Stomach (tissue), 19 donors: ENCODE results near the gene FIP1L1. TPM values are rescaled to one million over a fixed set of nuclear protein-coding genes. Genes with fewer than 3 reads are reported as not detected.
"Not testable (repeated sequence)": the region's sequence is repeated elsewhere in the genome, so short reads cannot be mapped to it uniquely, and the experiment has no call there.

Source experiments
- DNase-seq, 2 donors: peaks; one replicate each; pipeline versions ENCODE4 v3.0.0 to v3.0.0-alpha.2; 2013 to 2019
- H3K27ac ChIP-seq, 5 donors: fragments of 200-600 bp in 4 of 5; sonication (generic) in 4 of 5; one replicate each; pipeline ENCODE4 v1.5.1; 2013 to 2019; ENCODE audit warnings: mild to moderate bottlenecking in 1 of 5, moderate library complexity in 1 of 5
- H3K27me3 ChIP-seq, 3 donors: fragments of 200-600 bp; sonication (generic); one replicate each; pipeline ENCODE4 v1.5.1; 2017 to 2019; ENCODE audit warnings: mixed run types in 1 of 3
- H3K36me3 ChIP-seq, 4 donors: fragments of 200-600 bp; sonication (generic); 1 replicate in 3 of 4; 2 replicates in 1 of 4; pipeline ENCODE4 v1.5.1; 2016 to 2019
- H3K4me1 ChIP-seq, 4 donors: fragments of 200-600 bp; sonication (generic); one replicate each; pipeline ENCODE4 v1.5.1; 2016 to 2019
- H3K4me3 ChIP-seq, 4 donors: fragments of 200-600 bp; sonication (generic) in 3 of 4; one replicate each; pipeline ENCODE4 v1.5.1; 2016 to 2019; ENCODE audit warnings: mild to moderate bottlenecking in 1 of 4
- H3K9me3 ChIP-seq, 4 donors: fragments of 200-600 bp; sonication (generic); one replicate each; pipeline ENCODE4 v1.5.1; 2016 to 2019
- CTCF ChIP-seq, 7 experiments: fragments of 450-650 bp in 4 of 7; fragments of 200-600 bp in 3 of 7; sonication (generic) in 3 of 7; IDR thresholded peaks; one replicate each; pipeline ENCODE4 v1.5.1; 2016 to 2019; ENCODE audit warnings: antibody characterized with exemption in 7 of 7, control low read depth in 2 of 7, mild to moderate bottlenecking in 1 of 7
- EP300 ChIP-seq: sonication (generic); formaldehyde crosslinking; IDR thresholded peaks from one replicate; pipeline ENCODE4 v1.6.1; 2017; ENCODE audit warnings: antibody characterized with exemption
- POLR2A ChIP-seq, 4 donors: fragments of 450-650 bp; IDR thresholded peaks; one replicate each; pipeline ENCODE4 v1.6.1; 2016; ENCODE audit warnings: antibody characterized with exemption in 4 of 4, control low read depth in 2 of 4, mild to moderate bottlenecking in 1 of 4, moderate library complexity in 1 of 4
- POLR2AphosphoS5 ChIP-seq, 3 donors: sonication (generic); formaldehyde crosslinking; IDR thresholded peaks; one replicate each; pipeline ENCODE4 v1.6.1; 2016; ENCODE audit warnings: antibody characterized with exemption in 3 of 3
- WGBS, 5 donors: extraction: QIAGEN DNeasy Blood & Tissue Kit in 3 of 5; methylation state at CpG; one replicate each; pipeline versions ENCODE4 v1.1.5 to v1.1.7; 2013 to 2018; 5-methylcytosine and 5-hydroxymethylcytosine counted together
- intact Hi-C: fragments of 100-400 bp; cut with DNase I; formaldehyde crosslinking; loops from one replicate; pipeline ENCODE4 v1.15.1; 2023; ENCODE audit warnings: low total_unique reads
- long read RNA-seq, 10 donors: transcript quantifications; one replicate each; lab custom pipeline, GENCODE V29; 2026
- polyA plus RNA-seq, 3 donors: library from polyadenylated mRNA; stranded (reverse); fragments of 200-250 nt; gene quantifications; one replicate each; pipeline ENCODE4 v1.2.3, GENCODE V29; 2013
- total RNA-seq, 5 donors: library from RNA; depleted of rRNA; stranded (reverse); fragments of >200 nt; gene quantifications; one replicate each; pipeline versions ENCODE4 v1.1.0 to v1.2.3, GENCODE V29; 2014 to 2016
- donor health status: healthy with polysubstance abuse.
- donor health status: Bipolar disorder and iron deficiency.
- donor health status: healthy.

FIP1L1 gene
- total RNA-seq (10 to 100 TPM; 28.0 to 91.1 (median 49.0) TPM), polyA plus RNA-seq (10 to 100 TPM; 19.9 to 30.1 (median 21.5) TPM)
- long read RNA-seq, donor 1, partial matches to known transcripts = 0 of 2 reads
- long read RNA-seq, donor 1, other reads (novel, unspliced or antisense) = 0 of 2 reads
- long read RNA-seq, donor 2, partial matches to known transcripts = 6 of 11 reads
- long read RNA-seq, donor 2, other reads (novel, unspliced or antisense) = 0 of 11 reads
- long read RNA-seq, donor 3, partial matches to known transcripts = 0 of 2 reads
- long read RNA-seq, donor 3, other reads (novel, unspliced or antisense) = 0 of 2 reads
- long read RNA-seq, donor 4 = 0 reads
- long read RNA-seq, donor 5, partial matches to known transcripts = 5 of 8 reads
- long read RNA-seq, donor 5, other reads (novel, unspliced or antisense) = 0 of 8 reads
- long read RNA-seq, donor 6 = 0 reads
- long read RNA-seq, donor 7, partial matches to known transcripts = 6 of 9 reads
- long read RNA-seq, donor 7, other reads (novel, unspliced or antisense) = 0 of 9 reads
- long read RNA-seq, donor 8, partial matches to known transcripts = 7 of 9 reads
- long read RNA-seq, donor 8, other reads (novel, unspliced or antisense) = 0 of 9 reads
- long read RNA-seq, donor 9, partial matches to known transcripts = 0 of 4 reads
- long read RNA-seq, donor 9, other reads (novel, unspliced or antisense) = 0 of 4 reads
- long read RNA-seq, donor 10, partial matches to known transcripts = 0 of 1 reads
- long read RNA-seq, donor 10, other reads (novel, unspliced or antisense) = 0 of 1 reads

- 0 to 1% (median 1%) methylated on average over 56 to 85 of the region's 85 CpGs for WGBS, 5 donors
- peak; percentile 98 for DNase-seq
- intact Hi-C loops = no loop called here
- peak within 1 kb of the TSS; percentile 89 to 98 (median 92) for H3K4me3 ChIP-seq
- H3K27me3 ChIP-seq = peaks cover 0 to 3% (median 0%) of the 10 kb centered on the region in 3 donors
- peak within 1 kb of the TSS; percentile 91 to 95 (median 92) for H3K27ac ChIP-seq
- no peak for TF ChIP-seq EP300
- TF ChIP-seq CTCF (IDR thresholded peaks at IDR 0.05) = peak in 1 of 7 experiments; percentile 12
- peak in 2 of 4 donors; percentile 19 to 62 for TF ChIP-seq POLR2A (IDR thresholded peaks at IDR 0.05)
- TF ChIP-seq POLR2AphosphoS5 (IDR thresholded peaks at IDR 0.05) = peak; percentile 81 to 97 (median 91)
- peaks cover 4 to 7% (median 5%) of the 10 kb centered on the region in 4 donors for H3K36me3 ChIP-seq
- peaks cover 15 to 41% (median 34%) of the 10 kb centered on the region in 4 donors for H3K4me1 ChIP-seq
- no peaks in the 10 kb centered on the region for H3K9me3 ChIP-seq
Observed at GRCh38 chr4:53377319-53378170, at the start of gene FIP1L1. FIP1L1 (plus strand) TSS chr4:53377641; CDS start chr4:53377839, 198 bp downstream.

GRCh38 chr4:53334916-53335315 is 42.5 kb upstream of the FIP1L1 start:
- H3K4me1 ChIP-seq, H3K9me3 ChIP-seq, H3K4me3 ChIP-seq, H3K27ac ChIP-seq, DNase-seq, intact Hi-C loops, H3K27me3 ChIP-seq, H3K36me3 ChIP-seq: not testable (repeated sequence)
- 93 to 99% (median 97%) methylated on average over 6 of the region's 6 CpGs for WGBS, 5 donors

- DNase-seq = not testable (repeated sequence)
Observed at GRCh38 chr4:53340145-53340544, 37.3 kb upstream of the FIP1L1 start.

GRCh38 chr4:53346392-53346791 is 31.0 kb upstream of the FIP1L1 start:
- Histone ChIP-seq H3K36me3 (peaks cover 0 to 13% (median 6%) of the 10 kb centered on the region in 4 donors), H3K4me1 (peaks cover 0 to 12% (median 6%) of the 10 kb centered on the region in 4 donors)
- 95 to 100% (median 99%) methylated on average over 2 of the region's 2 CpGs for WGBS, 5 donors
- intact Hi-C loops, H3K9me3 ChIP-seq, H3K4me3 ChIP-seq, H3K27me3 ChIP-seq, H3K27ac ChIP-seq, DNase-seq: not testable (repeated sequence)

More at GRCh38 chr4:53340145-53340544, 37.3 kb upstream of the FIP1L1 start:
- H3K4me1 ChIP-seq, H3K27ac ChIP-seq, H3K9me3 ChIP-seq, H3K27me3 ChIP-seq, H3K4me3 ChIP-seq, H3K36me3 ChIP-seq, intact Hi-C loops: not testable (repeated sequence)
- 94 to 100% (median 96%) methylated on average over 5 to 12 of the region's 12 CpGs for WGBS, 5 donors

- no peaks in the 10 kb centered on the region for H3K9me3 ChIP-seq
- no peak for DNase-seq
- peaks cover 0 to 12% (median 6%) of the 10 kb centered on the region in 4 donors for H3K4me1 ChIP-seq
- no peaks in the 10 kb centered on the region for H3K27me3 ChIP-seq
- peaks cover 3 to 20% (median 12%) of the 10 kb centered on the region in 4 donors for H3K36me3 ChIP-seq
- 40 to 60% (median 46%) methylated on average over 5 of the region's 5 CpGs for WGBS, 5 donors
- no peak for TF ChIP-seq POLR2A (IDR thresholded peaks at IDR 0.05)
- TF ChIP-seq POLR2AphosphoS5 (IDR thresholded peaks at IDR 0.05) = no peak
- no peak for TF ChIP-seq CTCF (IDR thresholded peaks at IDR 0.05)
- TF ChIP-seq EP300 = no peak
- no peak overlapping the region for H3K27ac ChIP-seq
- intact Hi-C loops = no loop called here
- no peak overlapping the region for H3K4me3 ChIP-seq
Observed at GRCh38 chr4:53346920-53347852, 30.3 kb upstream of the FIP1L1 start.
